HepG2 (cell line): ENCODE measurements around the gene TRIM31. TPM values are rescaled to one million over a fixed set of nuclear protein-coding genes. Genes with fewer than 3 reads are reported as not detected.

Experiments
- ATAC-seq: fragments of 200-7000 bp; cut with Tn5 transposase; 3 replicates; pipeline ENCODE4 v1.9.1; 2020; ENCODE audit warnings: mild to moderate bottlenecking, moderate library complexity
- BruUV-seq: library from RNA; stranded (reverse); fragments of 400-500 nt; replicated peaks from 2 replicates; lab custom pipeline; 2021; lab: Mats Ljungman, UMichigan
- CTCF ChIA-PET: fragments of 300-600 bp; formaldehyde crosslinking; extraction: SDS; loops from one replicate; lab custom pipeline; 2021; ENCODE audit warnings: low total read pairs, inconsistent platforms, low intra/inter-chr PET ratio; lab: Yijun Ruan, JAX
- POLR2A ChIA-PET: fragments of 350-600 bp; sonication (Branson Sonifier 250); formaldehyde crosslinking; loops from one replicate; lab custom pipeline; 2020; ENCODE audit warnings: antibody characterized with exemption, inconsistent platforms; lab: Yijun Ruan, JAX
- DNase-seq: peaks from one replicate; pipeline ENCODE4 v3.0.0-alpha.2; 2015; ENCODE audit warnings: low spot score
- FAIRE-seq: peaks from 3 replicates; lab custom pipeline; 2011; peaks lifted over from hg19 to GRCh38; lab: Jason Lieb, UNC
- H2AFZ ChIP-seq: one replicate; pipeline ENCODE4 v1.6.1; 2011; ENCODE audit warnings: low read length, inconsistent platforms
- H3K27ac ChIP-seq: fragments of 300-600 bp; 3 replicates; pipeline ENCODE4 v1.8.0; 2011; ENCODE audit warnings: mixed run types, mild to moderate bottlenecking, mixed read lengths, low read length, inconsistent platforms; ENCODE audit not compliant: insufficient read depth; ENCODE audit errors: extremely low read length
- H3K27me3 ChIP-seq, 2 experiments: fragments of 200-600 bp in 1 of 2; 2 replicates in 1 of 2; 3 replicates in 1 of 2; pipeline versions ENCODE4 v1.6.0 to v1.8.0; 2011; ENCODE audit warnings: low read length in 2 of 2, mild to moderate bottlenecking in 2 of 2, moderate library complexity in 2 of 2, inconsistent platforms in 1 of 2; ENCODE audit not compliant: insufficient read depth in 2 of 2, control insufficient read depth in 1 of 2
- H3K36me3 ChIP-seq, 2 experiments: fragments of 200-600 bp in 1 of 2; replicated peaks in 1 of 2; 2 replicates in 1 of 2; 3 replicates in 1 of 2; pipeline versions ENCODE4 v1.5.1 to v1.8.0; 2011; ENCODE audit warnings: low read length in 2 of 2, inconsistent platforms in 1 of 2; ENCODE audit not compliant: insufficient read depth in 2 of 2, control insufficient read depth in 1 of 2
- H3K4me1 ChIP-seq: 2 replicates; pipeline ENCODE4 v1.5.1; 2012; ENCODE audit warnings: low read length, inconsistent platforms; ENCODE audit not compliant: insufficient read depth
- H3K4me2 ChIP-seq: 2 replicates; pipeline ENCODE4 v1.6.0; 2011; ENCODE audit warnings: low read depth, low read length, inconsistent platforms
- H3K4me3 ChIP-seq, 3 experiments: fragments of 200-600 bp in 1 of 3; sonication (generic), shearing (Covaris generic) in 1 of 3; replicated peaks in 1 of 3; 2 replicates each; pipeline ENCODE4 v1.5.1; 2011 to 2016; ENCODE audit warnings: low read length in 3 of 3, inconsistent platforms in 2 of 3, low read depth in 2 of 3, mild to moderate bottlenecking in 2 of 3, control low read depth in 1 of 3, mixed read lengths in 1 of 3; ENCODE audit not compliant: insufficient read depth in 1 of 3
- H3K79me2 ChIP-seq: one replicate; pipeline ENCODE4 v1.6.1; 2011; ENCODE audit warnings: low read length, inconsistent platforms; ENCODE audit not compliant: insufficient read depth
- H3K9ac ChIP-seq: 2 replicates; pipeline ENCODE4 v1.6.0; 2011; ENCODE audit warnings: mild to moderate bottlenecking, low read depth, low read length, inconsistent platforms; ENCODE audit not compliant: insufficient read depth
- H3K9me3 ChIP-seq: 2 replicates; pipeline ENCODE4 v1.5.1; 2012; ENCODE audit warnings: mild to moderate bottlenecking, low read length
- H4K20me1 ChIP-seq: 2 replicates; pipeline ENCODE4 v1.6.0; 2011; ENCODE audit warnings: inconsistent platforms, mild to moderate bottlenecking, low read length, moderate library complexity; ENCODE audit not compliant: insufficient read depth
- GATAD1 ChIP-seq: IDR thresholded peaks from 2 replicates; pipeline ENCODE4 v1.6.1; 2016; ENCODE audit warnings: missing genetic modification reagents, missing compliant biosample characterization
- IRF2 ChIP-seq: IDR thresholded peaks from 2 replicates; pipeline ENCODE4 v1.6.1; 2018; ENCODE audit warnings: missing genetic modification reagents, missing compliant biosample characterization
- KAT8 ChIP-seq: IDR thresholded peaks from 2 replicates; pipeline ENCODE4 v1.6.1; 2016; ENCODE audit warnings: missing genetic modification reagents, missing compliant biosample characterization
- POLR2AphosphoS5 ChIP-seq: IDR thresholded peaks from 2 replicates; pipeline ENCODE4 v1.6.1; 2012; ENCODE audit warnings: low read depth, low read length
- RARG ChIP-seq: sonication (generic); formaldehyde crosslinking; IDR thresholded peaks from 2 replicates; pipeline ENCODE4 v1.4.0; 2020; ENCODE audit warnings: low read depth, mild to moderate bottlenecking, missing genetic modification reagents
- SRY ChIP-seq: sonication (generic); formaldehyde crosslinking; IDR thresholded peaks from 2 replicates; pipeline ENCODE4 v1.8.0; 2022; ENCODE audit warnings: mild to moderate bottlenecking, missing genetic modification reagents
- ZMYM3 ChIP-seq: sonication (generic); formaldehyde crosslinking; IDR thresholded peaks from 2 replicates; pipeline ENCODE4 v1.5.1; 2020; ENCODE audit warnings: mild to moderate bottlenecking, missing genetic modification reagents
- ZNF143 ChIP-seq: sonication (generic); formaldehyde crosslinking; IDR thresholded peaks from 2 replicates; pipeline ENCODE4 v1.4.0; 2020; ENCODE audit warnings: missing genetic modification reagents
- ZNF350 ChIP-seq: sonication (generic); formaldehyde crosslinking; IDR thresholded peaks from 2 replicates; pipeline ENCODE4 v1.4.0; 2020; ENCODE audit warnings: mild to moderate bottlenecking, low read depth, missing genetic modification reagents, borderline replicate concordance
- ZNF768 ChIP-seq: sonication (generic); formaldehyde crosslinking; IDR thresholded peaks from 2 replicates; pipeline ENCODE4 v1.4.0; 2020; ENCODE audit warnings: missing genetic modification reagents
- WGBS: methylation state at CpG from one replicate; pipeline ENCODE4 v1.1.6; 2017; ENCODE audit warnings: low lambda C conversion rate; 5-methylcytosine and 5-hydroxymethylcytosine counted together
- in situ Hi-C: cut with HindIII; loops from 2 replicates; pipeline ENCODE4 v1.10.0; 2017; ENCODE audit warnings: low pct_unique_long_range_greater_than_20kb; ENCODE audit not compliant: extremely low pct_ligation_motif_present
- intact Hi-C: fragments of 100-400 bp; cut with micrococcal nuclease; formaldehyde crosslinking; loops from one replicate; pipeline ENCODE4 v1.10.0; 2022; ENCODE audit not compliant: unreplicated experiment
- polyA plus RNA-seq, 8 experiments: library from polyadenylated mRNA; depleted of rRNA in 3 of 8; stranded (reverse) in 7 of 8; unstranded in 1 of 8; fragments of >200 nt; fragmentation: Illumina TruSeq in 4 of 8; extraction: Trizol in 4 of 8; gene quantifications; 2 replicates each; pipeline versions ENCODE4 v1.2.1 to v1.2.3, GENCODE V29; 2011 to 2016; ENCODE audit warnings: low read depth in 4 of 8, missing spikeins in 1 of 8, mixed read lengths in 1 of 8; ENCODE audit not compliant: insufficient read depth in 1 of 8
- total RNA-seq, 5 experiments: library from RNA; depleted of rRNA; stranded (reverse); fragments of >200 nt; fragmentation: Illumina TruSeq; extraction: Trizol; gene quantifications; 2 replicates each; pipeline ENCODE4 v1.2.3, GENCODE V29; 2016; ENCODE audit warnings: low read depth in 1 of 5
- TF ChIP-seq, protein P1 (sequence below): sonication (generic); formaldehyde crosslinking; IDR thresholded peaks from 2 replicates; pipeline ENCODE4 v1.5.0; 2020; ENCODE audit warnings: missing genetic modification reagents, mild to moderate bottlenecking, borderline replicate concordance
- TF ChIP-seq, protein P2 (sequence below): sonication (generic); formaldehyde crosslinking; IDR thresholded peaks from 2 replicates; pipeline ENCODE4 v1.5.0; 2020; ENCODE audit warnings: mild to moderate bottlenecking, missing genetic modification reagents, moderate library complexity
- TF ChIP-seq, protein P3 (sequence below): IDR thresholded peaks from 2 replicates; pipeline ENCODE4 v1.6.1; 2016; ENCODE audit warnings: missing genetic modification reagents, missing compliant biosample characterization
- TF ChIP-seq, protein P4 (sequence below): sonication (generic); formaldehyde crosslinking; IDR thresholded peaks from 2 replicates; pipeline ENCODE4 v1.5.0; 2020; ENCODE audit warnings: mild to moderate bottlenecking, missing genetic modification reagents
- TF ChIP-seq, protein P5 (sequence below): sonication (generic); formaldehyde crosslinking; IDR thresholded peaks from 2 replicates; pipeline ENCODE4 v1.4.0; 2020; ENCODE audit warnings: missing genetic modification reagents, borderline replicate concordance

The TRIM31 gene
- total and polyA plus RNA-seq, 2 of the 13 experiments (the other 11 are each of a cell fraction or from before 2014, with no cell fraction given): 0.13 to 0.51 TPM

DNA sequence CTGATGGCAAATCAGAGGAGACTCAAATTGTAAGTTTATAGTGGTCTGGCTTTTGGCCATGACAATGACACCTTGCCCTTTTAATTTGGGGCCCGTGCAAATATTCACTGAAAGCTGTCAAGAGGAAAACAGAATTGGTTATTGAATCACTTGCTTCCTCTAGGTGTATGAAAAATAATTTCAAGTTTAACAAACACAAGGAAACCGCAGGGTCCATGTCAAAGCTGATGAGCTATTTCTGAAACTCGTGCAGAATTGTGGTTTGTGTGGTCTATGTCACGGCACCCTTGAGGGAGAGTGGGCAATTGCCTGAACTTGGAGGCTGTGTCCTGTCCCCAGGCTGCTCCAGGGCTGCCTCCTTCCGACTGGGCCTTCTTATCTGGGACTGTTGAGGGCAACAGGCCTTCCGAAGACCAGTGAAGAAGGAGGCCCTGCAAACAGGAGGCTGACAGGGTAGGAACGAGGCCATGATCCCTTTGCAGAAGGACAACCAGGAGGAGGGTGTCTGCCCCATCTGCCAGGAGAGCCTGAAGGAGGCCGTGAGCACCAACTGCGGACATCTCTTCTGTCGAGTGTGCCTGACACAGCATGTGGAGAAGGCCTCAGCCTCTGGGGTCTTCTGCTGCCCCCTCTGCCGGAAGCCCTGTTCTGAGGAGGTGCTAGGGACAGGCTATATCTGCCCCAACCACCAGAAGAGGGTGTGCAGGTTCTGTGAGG, 23.8 kb upstream of the TRIM31 start:
- FAIRE-seq: no peak
- TF ChIP-seq, protein P1, sequence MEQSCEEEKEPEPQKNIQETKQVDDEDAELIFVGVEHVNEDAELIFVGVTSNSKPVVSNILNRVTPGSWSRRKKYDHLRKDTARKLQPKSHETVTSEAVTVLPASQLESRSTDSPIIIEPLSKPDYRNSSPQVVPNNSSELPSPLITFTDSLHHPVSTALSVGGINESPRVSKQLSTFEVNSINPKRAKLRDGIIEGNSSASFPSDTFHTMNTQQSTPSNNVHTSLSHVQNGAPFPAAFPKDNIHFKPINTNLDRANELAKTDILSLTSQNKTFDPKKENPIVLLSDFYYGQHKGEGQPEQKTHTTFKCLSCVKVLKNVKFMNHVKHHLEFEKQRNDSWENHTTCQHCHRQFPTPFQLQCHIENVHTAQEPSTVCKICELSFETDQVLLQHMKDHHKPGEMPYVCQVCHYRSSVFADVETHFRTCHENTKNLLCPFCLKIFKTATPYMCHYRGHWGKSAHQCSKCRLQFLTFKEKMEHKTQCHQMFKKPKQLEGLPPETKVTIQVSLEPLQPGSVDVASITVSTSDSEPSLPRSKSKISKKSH (CRISPR knock-in tag): peak; percentile 59; the same call in 1 of the 2 replicates
- TF ChIP-seq KAT8 (peak; percentile 25; the same call in 1 of the 2 replicates), ZNF143 (no peak), GATAD1 (CRISPR knock-in tag) (0 out of 2 replicates have a peak, but pooled peaks have one; percentile 16), RARG (CRISPR knock-in tag) (no peak), SRY (CRISPR knock-in tag) (0 out of 2 replicates have a peak, but pooled peaks have one; percentile 38), ZMYM3 (CRISPR knock-in tag) (0 out of 2 replicates have a peak, but pooled peaks have one; percentile 32), ZNF768 (0 out of 2 replicates have a peak, but pooled peaks have one; percentile 13), IRF2 (CRISPR knock-in tag) (peak; percentile 5; the same call in 1 of the 2 replicates), ZNF350 (CRISPR knock-in tag) (0 out of 2 replicates have a peak, but pooled peaks have one; percentile 20), POLR2AphosphoS5 (no peak)
- TF ChIP-seq, protein P2, sequence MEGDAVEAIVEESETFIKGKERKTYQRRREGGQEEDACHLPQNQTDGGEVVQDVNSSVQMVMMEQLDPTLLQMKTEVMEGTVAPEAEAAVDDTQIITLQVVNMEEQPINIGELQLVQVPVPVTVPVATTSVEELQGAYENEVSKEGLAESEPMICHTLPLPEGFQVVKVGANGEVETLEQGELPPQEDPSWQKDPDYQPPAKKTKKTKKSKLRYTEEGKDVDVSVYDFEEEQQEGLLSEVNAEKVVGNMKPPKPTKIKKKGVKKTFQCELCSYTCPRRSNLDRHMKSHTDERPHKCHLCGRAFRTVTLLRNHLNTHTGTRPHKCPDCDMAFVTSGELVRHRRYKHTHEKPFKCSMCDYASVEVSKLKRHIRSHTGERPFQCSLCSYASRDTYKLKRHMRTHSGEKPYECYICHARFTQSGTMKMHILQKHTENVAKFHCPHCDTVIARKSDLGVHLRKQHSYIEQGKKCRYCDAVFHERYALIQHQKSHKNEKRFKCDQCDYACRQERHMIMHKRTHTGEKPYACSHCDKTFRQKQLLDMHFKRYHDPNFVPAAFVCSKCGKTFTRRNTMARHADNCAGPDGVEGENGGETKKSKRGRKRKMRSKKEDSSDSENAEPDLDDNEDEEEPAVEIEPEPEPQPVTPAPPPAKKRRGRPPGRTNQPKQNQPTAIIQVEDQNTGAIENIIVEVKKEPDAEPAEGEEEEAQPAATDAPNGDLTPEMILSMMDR: peak; percentile 28; the same call in 1 of the 2 replicates
- TF ChIP-seq, protein P3, sequence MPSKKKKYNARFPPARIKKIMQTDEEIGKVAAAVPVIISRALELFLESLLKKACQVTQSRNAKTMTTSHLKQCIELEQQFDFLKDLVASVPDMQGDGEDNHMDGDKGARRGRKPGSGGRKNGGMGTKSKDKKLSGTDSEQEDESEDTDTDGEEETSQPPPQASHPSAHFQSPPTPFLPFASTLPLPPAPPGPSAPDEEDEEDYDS (CRISPR knock-in tag): no peak
- TF ChIP-seq, protein P4, sequence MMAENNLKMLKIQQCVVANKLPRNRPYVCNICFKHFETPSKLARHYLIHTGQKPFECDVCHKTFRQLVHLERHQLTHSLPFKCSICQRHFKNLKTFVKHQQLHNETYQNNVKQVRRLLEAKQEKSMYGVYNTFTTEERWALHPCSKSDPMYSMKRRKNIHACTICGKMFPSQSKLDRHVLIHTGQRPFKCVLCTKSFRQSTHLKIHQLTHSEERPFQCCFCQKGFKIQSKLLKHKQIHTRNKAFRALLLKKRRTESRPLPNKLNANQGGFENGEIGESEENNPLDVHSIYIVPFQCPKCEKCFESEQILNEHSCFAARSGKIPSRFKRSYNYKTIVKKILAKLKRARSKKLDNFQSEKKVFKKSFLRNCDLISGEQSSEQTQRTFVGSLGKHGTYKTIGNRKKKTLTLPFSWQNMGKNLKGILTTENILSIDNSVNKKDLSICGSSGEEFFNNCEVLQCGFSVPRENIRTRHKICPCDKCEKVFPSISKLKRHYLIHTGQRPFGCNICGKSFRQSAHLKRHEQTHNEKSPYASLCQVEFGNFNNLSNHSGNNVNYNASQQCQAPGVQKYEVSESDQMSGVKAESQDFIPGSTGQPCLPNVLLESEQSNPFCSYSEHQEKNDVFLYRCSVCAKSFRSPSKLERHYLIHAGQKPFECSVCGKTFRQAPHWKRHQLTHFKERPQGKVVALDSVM (CRISPR knock-in tag): peak; percentile 51; the same call in 1 of the 2 replicates
- TF ChIP-seq, protein P5, sequence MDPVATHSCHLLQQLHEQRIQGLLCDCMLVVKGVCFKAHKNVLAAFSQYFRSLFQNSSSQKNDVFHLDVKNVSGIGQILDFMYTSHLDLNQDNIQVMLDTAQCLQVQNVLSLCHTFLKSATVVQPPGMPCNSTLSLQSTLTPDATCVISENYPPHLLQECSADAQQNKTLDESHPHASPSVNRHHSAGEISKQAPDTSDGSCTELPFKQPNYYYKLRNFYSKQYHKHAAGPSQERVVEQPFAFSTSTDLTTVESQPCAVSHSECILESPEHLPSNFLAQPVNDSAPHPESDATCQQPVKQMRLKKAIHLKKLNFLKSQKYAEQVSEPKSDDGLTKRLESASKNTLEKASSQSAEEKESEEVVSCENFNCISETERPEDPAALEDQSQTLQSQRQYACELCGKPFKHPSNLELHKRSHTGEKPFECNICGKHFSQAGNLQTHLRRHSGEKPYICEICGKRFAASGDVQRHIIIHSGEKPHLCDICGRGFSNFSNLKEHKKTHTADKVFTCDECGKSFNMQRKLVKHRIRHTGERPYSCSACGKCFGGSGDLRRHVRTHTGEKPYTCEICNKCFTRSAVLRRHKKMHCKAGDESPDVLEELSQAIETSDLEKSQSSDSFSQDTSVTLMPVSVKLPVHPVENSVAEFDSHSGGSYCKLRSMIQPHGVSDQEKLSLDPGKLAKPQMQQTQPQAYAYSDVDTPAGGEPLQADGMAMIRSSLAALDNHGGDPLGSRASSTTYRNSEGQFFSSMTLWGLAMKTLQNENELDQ (CRISPR knock-in tag): no peak

More for the DNA sequence above, 23.8 kb upstream of the TRIM31 start:
- POLR2A ChIA-PET: interaction anchor here (0.8 to 4.7 kb wide), 5 partner anchors 18 to 70 kb away, joined by 3 to 23 read pairs (median 3); partner anchors contain the start of genes PPP1R11 and TRIM15
- intact Hi-C loops (no loop called here), in situ Hi-C loops (no loop called here)
- no TSS peak for BruUV-seq
- Histone ChIP-seq H4K20me1 (no peaks in the 10 kb centered on the region), H3K4me1 (peaks cover 72% of the 10 kb centered on the region), H3K36me3 (no peaks in the 10 kb centered on the region), H3K4me2 (peak overlapping the region; percentile 38), H3K27me3 (no peaks in the 10 kb centered on the region), H3K79me2 (no peaks in the 10 kb centered on the region), H2AFZ (no peak overlapping the region), H3K27ac (no peak overlapping the region), H3K9ac (no peak overlapping the region), H3K4me3 (no peak overlapping the region; a peak in 1 of 6 replicates), H3K9me3 (no peaks in the 10 kb centered on the region)
- CTCF ChIA-PET: no interaction called here
- ATAC-seq (peak; percentile 12; the same call in 1 of the 3 replicates), DNase-seq (no peak)
- 41% methylated on average over 8 of the region's 11 CpGs for WGBS
